SU-DHL-6 (cell line): ENCODE results near the gene TOR3A.
A peak's percentile ranks its signal among the peaks of the same experiment; 100 is the strongest.

Source experiments
- H2AFZ ChIP-seq: fragments of 200-600 bp; sonication (generic); 2 replicates; pipeline ENCODE4 v1.6.1; 2014; ENCODE audit warnings: low read depth, mild to moderate bottlenecking, moderate library complexity, mixed read lengths, antibody characterized with exemption, low read length; ENCODE audit not compliant: severe bottlenecking
- H3F3A ChIP-seq: fragments of 200-600 bp; shearing (Covaris generic); 2 replicates; pipeline ENCODE4 v1.6.0; 2016; ENCODE audit warnings: antibody characterized with exemption, mild to moderate bottlenecking; ENCODE audit not compliant: insufficient read depth
- H3K27ac ChIP-seq: fragments of 200-600 bp; sonication (generic); 2 replicates; pipeline ENCODE4 v1.5.1; 2016; ENCODE audit warnings: low read depth, mild to moderate bottlenecking, low read length, moderate library complexity, mixed read lengths
- H3K27me3 ChIP-seq: fragments of 200-600 bp; sonication (generic), shearing (Covaris generic); 2 replicates; pipeline ENCODE4 v1.6.0; 2014; ENCODE audit warnings: mild to moderate bottlenecking, low read length
- H3K36me3 ChIP-seq: fragments of 200-600 bp; sonication (generic); 2 replicates; pipeline ENCODE4 v1.6.1; 2014; ENCODE audit warnings: mild to moderate bottlenecking, low read length, mixed read lengths
- H3K4me2 ChIP-seq: fragments of 300-600, 200-600 bp; shearing (Covaris generic), sonication (generic); 2 replicates; pipeline ENCODE4 v1.6.0; 2014; ENCODE audit warnings: low read length, low read depth, mild to moderate bottlenecking; ENCODE audit not compliant: poor library complexity, severe bottlenecking
- H3K4me3 ChIP-seq: fragments of 200-600 bp; sonication (generic); 2 replicates; pipeline ENCODE4 v1.5.1; 2014; ENCODE audit warnings: antibody characterized with exemption, low read length, mild to moderate bottlenecking, mixed read lengths; ENCODE audit not compliant: insufficient read depth, poor library complexity, severe bottlenecking
- H3K79me2 ChIP-seq: fragments of 200-600 bp; sonication (generic); 2 replicates; pipeline ENCODE4 v1.6.1; 2014; ENCODE audit warnings: mild to moderate bottlenecking, low read length, moderate library complexity; ENCODE audit not compliant: insufficient read depth
- H3K9ac ChIP-seq: fragments of 200-600 bp; sonication (generic); 2 replicates; pipeline ENCODE4 v1.7.0; 2014; ENCODE audit warnings: mild to moderate bottlenecking, low read length
- H3K9me2 ChIP-seq: fragments of 200-600 bp; sonication (generic); replicated peaks from 2 replicates; pipeline ENCODE4 v1.6.1; 2014; ENCODE audit warnings: low read length; ENCODE audit not compliant: insufficient read depth
- H3K9me3 ChIP-seq: fragments of 200-600 bp; sonication (generic); 2 replicates; pipeline ENCODE4 v1.6.1; 2014; ENCODE audit warnings: low read length, mixed read lengths; ENCODE audit not compliant: insufficient read depth
- H4K20me1 ChIP-seq: fragments of 200-600 bp; sonication (generic); 2 replicates; pipeline ENCODE4 v1.6.1; 2014; ENCODE audit warnings: low read depth, mild to moderate bottlenecking, antibody characterized with exemption, low read length, moderate library complexity, mixed read lengths
- EZH2phosphoT487 ChIP-seq: fragments of 200-600 bp; sonication (generic), shearing (Covaris generic); conservative IDR thresholded peaks from 2 replicates; pipeline ENCODE4 v1.6.1; 2018; ENCODE audit warnings: mild to moderate bottlenecking, antibody characterized with exemption, low read length, moderate library complexity, mixed read lengths
- TF ChIP-seq, protein P1 (sequence below): fragments of 200-600 bp; sonication (generic); IDR thresholded peaks from one replicate; pipeline ENCODE4 v1.5.1; 2017; ENCODE audit warnings: antibody characterized with exemption, mild to moderate bottlenecking, low read length, moderate library complexity; ENCODE audit not compliant: insufficient read depth, poor library complexity, severe bottlenecking

The TOR3A gene

DNA sequence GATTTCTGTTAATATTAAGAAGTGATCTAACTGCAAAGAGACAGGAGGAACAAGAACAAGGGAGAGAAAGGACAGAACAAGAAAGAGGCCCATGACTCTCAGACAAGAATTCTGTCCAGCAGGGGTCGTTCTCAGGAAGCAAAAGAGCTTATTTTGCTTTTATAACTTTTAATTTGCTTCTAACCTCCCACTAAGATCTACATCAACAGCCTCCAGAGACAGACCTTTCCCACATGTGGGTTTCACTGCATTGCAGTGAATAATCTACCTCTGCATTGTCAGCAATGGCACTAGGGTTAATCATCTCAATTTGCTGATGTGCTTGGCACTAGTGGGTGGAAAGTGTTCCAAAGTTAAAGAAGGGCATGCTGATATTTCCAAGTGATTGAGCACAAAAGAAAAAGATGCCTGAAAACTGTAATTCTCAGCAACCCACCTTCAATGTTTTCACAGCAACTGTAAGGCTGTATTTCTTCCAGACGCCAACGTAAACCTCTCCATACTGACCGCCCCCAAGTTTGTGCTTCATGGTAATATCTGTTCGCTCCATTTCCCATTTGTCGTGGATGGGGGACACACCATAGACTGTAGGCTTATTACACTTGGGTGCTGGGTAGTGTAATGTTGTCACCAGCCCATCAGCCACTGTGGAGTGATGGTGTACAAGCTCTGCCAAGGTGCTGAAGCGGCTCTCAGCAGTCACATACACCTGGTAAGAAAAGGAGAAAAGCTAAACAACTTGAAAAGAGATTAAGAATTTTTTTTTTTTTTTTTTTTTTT lies 39.5 kb downstream of the TOR3A start:
- no peaks in the 10 kb centered on the region for H3K27me3 ChIP-seq
- H2AFZ ChIP-seq, result no peak overlapping the region
- H3K36me3 ChIP-seq, result no peaks in the 10 kb centered on the region
- TF ChIP-seq, protein P1, sequence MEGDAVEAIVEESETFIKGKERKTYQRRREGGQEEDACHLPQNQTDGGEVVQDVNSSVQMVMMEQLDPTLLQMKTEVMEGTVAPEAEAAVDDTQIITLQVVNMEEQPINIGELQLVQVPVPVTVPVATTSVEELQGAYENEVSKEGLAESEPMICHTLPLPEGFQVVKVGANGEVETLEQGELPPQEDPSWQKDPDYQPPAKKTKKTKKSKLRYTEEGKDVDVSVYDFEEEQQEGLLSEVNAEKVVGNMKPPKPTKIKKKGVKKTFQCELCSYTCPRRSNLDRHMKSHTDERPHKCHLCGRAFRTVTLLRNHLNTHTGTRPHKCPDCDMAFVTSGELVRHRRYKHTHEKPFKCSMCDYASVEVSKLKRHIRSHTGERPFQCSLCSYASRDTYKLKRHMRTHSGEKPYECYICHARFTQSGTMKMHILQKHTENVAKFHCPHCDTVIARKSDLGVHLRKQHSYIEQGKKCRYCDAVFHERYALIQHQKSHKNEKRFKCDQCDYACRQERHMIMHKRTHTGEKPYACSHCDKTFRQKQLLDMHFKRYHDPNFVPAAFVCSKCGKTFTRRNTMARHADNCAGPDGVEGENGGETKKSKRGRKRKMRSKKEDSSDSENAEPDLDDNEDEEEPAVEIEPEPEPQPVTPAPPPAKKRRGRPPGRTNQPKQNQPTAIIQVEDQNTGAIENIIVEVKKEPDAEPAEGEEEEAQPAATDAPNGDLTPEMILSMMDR, result peak; percentile 51
- no peak for TF ChIP-seq EZH2phosphoT487
- no peaks in the 10 kb centered on the region; the same call in 1 of the 2 replicates for H3F3A ChIP-seq
- no peaks in the 10 kb centered on the region for H3K79me2 ChIP-seq
- H3K4me3 ChIP-seq, result no peak overlapping the region
- no peaks in the 10 kb centered on the region for H3K9me3 ChIP-seq
- H3K9me2 ChIP-seq, result no peaks in the 10 kb centered on the region
- H3K9ac ChIP-seq, result no peak overlapping the region
- H3K27ac ChIP-seq, result no peak overlapping the region
- no peaks in the 10 kb centered on the region for H4K20me1 ChIP-seq
- H3K4me2 ChIP-seq, result no peak overlapping the region

DNA sequence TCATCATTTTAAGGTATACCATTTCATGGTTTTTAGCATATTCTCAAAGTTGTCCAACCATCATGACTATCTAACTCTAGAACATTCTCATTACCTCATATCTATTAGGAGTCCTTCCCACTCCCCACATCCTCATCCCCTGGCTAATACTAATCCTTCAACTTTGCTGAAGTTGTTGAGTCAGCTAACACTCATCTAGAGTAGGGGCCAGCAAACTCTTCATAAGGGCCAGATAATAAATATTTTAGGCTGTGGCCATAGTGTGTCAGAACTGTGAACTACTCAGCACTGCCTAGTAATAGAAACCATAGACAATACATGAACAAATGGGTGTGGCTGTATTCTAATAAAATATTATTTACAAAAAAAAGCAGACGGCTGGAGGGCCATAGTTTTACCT lies 43.0 kb downstream of the TOR3A start:
- no peaks in the 10 kb centered on the region for H3K79me2 ChIP-seq

GRCh38 chr1:179126338-179127060 lies 44.6 kb downstream of the TOR3A start:
- no peak overlapping the region for H3K4me2 ChIP-seq
- H3K9me3 ChIP-seq, result no peaks in the 10 kb centered on the region
- H3K4me3 ChIP-seq, result no peak overlapping the region
- H3K27ac ChIP-seq, result no peak overlapping the region
- no peaks in the 10 kb centered on the region for H3K9me2 ChIP-seq
- no peaks in the 10 kb centered on the region for H3K27me3 ChIP-seq
- no peak overlapping the region for H3K9ac ChIP-seq
- no peaks in the 10 kb centered on the region for H3K79me2 ChIP-seq
- no peaks in the 10 kb centered on the region for H3K36me3 ChIP-seq
- H2AFZ ChIP-seq, result no peak overlapping the region
- no peaks in the 10 kb centered on the region for H4K20me1 ChIP-seq
- H3F3A ChIP-seq, result no peaks in the 10 kb centered on the region; the same call in 1 of the 2 replicates
- TF ChIP-seq, protein P1, result no peak
- no peak for TF ChIP-seq EZH2phosphoT487

More for the DNA sequence above, 43.0 kb downstream of the TOR3A start:
- Histone ChIP-seq H2AFZ (no peak overlapping the region), H3F3A (no peaks in the 10 kb centered on the region; the same call in 1 of the 2 replicates), H3K4me3 (no peak overlapping the region), H3K9me3 (no peaks in the 10 kb centered on the region), H3K27me3 (no peaks in the 10 kb centered on the region), H3K4me2 (no peak overlapping the region), H3K27ac (no peak overlapping the region), H3K36me3 (no peaks in the 10 kb centered on the region), H3K9me2 (no peaks in the 10 kb centered on the region), H4K20me1 (no peaks in the 10 kb centered on the region), H3K9ac (no peak overlapping the region)
- TF ChIP-seq EZH2phosphoT487, result no peak
- TF ChIP-seq, protein P1, result no peak
